ENCODE results near the gene KCNB1.

KCNB1 gene

GRCh38 chr20:49496553-49497397, 14.3 kb upstream of the KCNB1 start:
- no peak for DNase-seq

GRCh38 chr20:49496043-49496442, 13.6 kb upstream of the KCNB1 start:
- DNase-seq = no peak

GRCh38 chr20:49490689-49491088, 8.2 kb upstream of the KCNB1 start:
- no peak for DNase-seq

- DNase-seq = no peak
Measured at GRCh38 chr20:49489688-49490087, 7.2 kb upstream of the KCNB1 start.

- no peak for DNase-seq
Measured at GRCh38 chr20:49486064-49486463, 3.6 kb upstream of the KCNB1 start.

GRCh38 chr20:49485563-49485962, 3.1 kb upstream of the KCNB1 start:
- DNase-seq = no peak

GRCh38 chr20:49484180-49485140, 2.0 kb upstream of the KCNB1 start:
- DNase-seq = peak; percentile 84

- no peak for DNase-seq
Measured at GRCh38 chr20:49483696-49484123, 1.2 kb upstream of the KCNB1 start.

- DNase-seq = no peak
Measured at GRCh38 chr20:49483018-49483695, 689 bp upstream of the KCNB1 start.

GRCh38 chr20:49482173-49482572, 295 bp downstream of the KCNB1 start:
- DNase-seq = no peak

GRCh38 chr20:49481116-49481515, 1.4 kb downstream of the KCNB1 start:
- DNase-seq = no peak

GRCh38 chr20:49480236-49480635, 2.2 kb downstream of the KCNB1 start:
- DNase-seq = no peak

- DNase-seq = no peak
Measured at GRCh38 chr20:49479785-49480184, 2.7 kb downstream of the KCNB1 start.

GRCh38 chr20:49478754-49479689, 3.4 kb downstream of the KCNB1 start:
- DNase-seq = no peak

- no peak for DNase-seq
Measured at GRCh38 chr20:49478266-49478665, 4.2 kb downstream of the KCNB1 start.

- no peak for DNase-seq
Measured at GRCh38 chr20:49477200-49477599, 5.3 kb downstream of the KCNB1 start.

GRCh38 chr20:49476016-49476355, 6.5 kb downstream of the KCNB1 start:
- DNase-seq = no peak

GRCh38 chr20:49475292-49476015, 7.0 kb downstream of the KCNB1 start:
- no peak for DNase-seq

GRCh38 chr20:49471397-49471796, 11.1 kb downstream of the KCNB1 start:
- no peak for DNase-seq

- DNase-seq = no peak
Measured at GRCh38 chr20:49470922-49471321, 11.5 kb downstream of the KCNB1 start.

- DNase-seq = no peak
Measured at GRCh38 chr20:49469060-49469459, 13.4 kb downstream of the KCNB1 start.
